Stimulated activated CD8-positive, alpha-beta memory T cell treated with anti-CD3 and anti-CD28 coated beads, Interleukin-7, amount 100 ng/mL, for 24 hours (primary cell): ENCODE results near the gene SCAI.
"Not testable (repeated sequence)": the region's sequence is repeated elsewhere in the genome, so short reads cannot be mapped to it uniquely, and the experiment has no call there.

ENCODE experiments used
- DNase-seq: peaks from one replicate; pipeline ENCODE4 v3.0.0-alpha.2; 2020; ENCODE audit warnings: low read depth

SCAI gene

GRCh38 chr9:125028041-125028440 is 115.3 kb downstream of the SCAI start:
- no peak for DNase-seq

DNA sequence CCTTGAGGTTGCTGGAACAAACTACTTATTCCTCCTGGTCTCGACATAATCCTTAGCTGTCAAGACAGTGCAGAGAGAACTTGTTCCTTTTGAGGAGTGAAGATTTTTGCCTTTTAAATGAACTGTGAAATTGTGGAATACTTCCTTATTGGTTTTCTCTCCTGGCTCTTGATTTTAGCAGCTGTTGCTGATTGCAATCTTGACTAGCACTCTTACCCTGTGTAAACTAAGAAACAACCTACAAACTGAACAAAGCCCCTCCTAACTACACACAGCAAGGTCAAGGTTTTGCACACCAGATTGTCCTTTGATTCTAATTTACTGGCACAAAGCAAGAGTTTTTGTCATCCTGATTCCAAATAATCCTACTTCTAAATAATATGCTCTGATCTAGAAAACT is 118.4 kb downstream of the SCAI start:
- DNase-seq = no peak

- no peak for DNase-seq
Observed at GRCh38 chr9:125021069-125021468, 122.3 kb downstream of the SCAI start.

DNA sequence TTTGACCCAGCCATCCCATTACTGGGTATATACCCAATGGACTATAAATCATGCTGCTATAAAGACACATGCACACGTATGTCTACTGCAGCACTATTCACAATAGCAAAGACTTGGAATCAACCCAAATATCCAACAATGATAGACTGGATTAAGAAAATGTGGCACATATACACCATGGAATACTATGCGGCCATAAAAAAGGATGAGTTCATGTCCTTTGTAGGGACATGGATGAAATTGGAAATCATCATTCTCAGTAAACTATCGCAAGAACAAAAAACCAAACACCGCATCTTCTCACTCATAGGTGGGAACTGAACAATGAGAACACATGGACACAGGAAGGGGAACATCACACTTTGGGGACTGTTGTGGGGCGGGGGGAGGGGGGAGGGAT is 127.7 kb downstream of the SCAI start:
- DNase-seq = not testable (repeated sequence)

- not testable (repeated sequence) for DNase-seq
Observed at GRCh38 chr9:125012013-125012412, 131.3 kb downstream of the SCAI start.

DNA sequence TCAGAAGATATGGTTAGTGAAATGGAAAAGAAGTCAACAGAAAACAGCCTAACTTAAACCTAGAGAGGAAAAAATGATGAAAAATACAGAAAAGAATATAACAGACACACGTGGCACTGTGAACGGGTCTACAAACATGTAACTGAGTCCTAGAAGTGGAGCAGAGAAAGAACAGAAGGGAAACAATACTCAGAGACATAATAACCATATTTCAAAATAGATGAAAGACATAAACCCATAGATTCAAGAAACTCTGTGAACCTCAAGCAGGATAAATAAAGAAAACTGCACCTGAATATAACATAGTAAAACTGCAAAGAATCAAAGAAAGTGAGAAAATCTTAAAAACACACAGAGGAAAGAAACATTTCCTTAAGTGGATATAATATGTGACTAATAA is 134.7 kb downstream of the SCAI start:
- no peak for DNase-seq

DNA sequence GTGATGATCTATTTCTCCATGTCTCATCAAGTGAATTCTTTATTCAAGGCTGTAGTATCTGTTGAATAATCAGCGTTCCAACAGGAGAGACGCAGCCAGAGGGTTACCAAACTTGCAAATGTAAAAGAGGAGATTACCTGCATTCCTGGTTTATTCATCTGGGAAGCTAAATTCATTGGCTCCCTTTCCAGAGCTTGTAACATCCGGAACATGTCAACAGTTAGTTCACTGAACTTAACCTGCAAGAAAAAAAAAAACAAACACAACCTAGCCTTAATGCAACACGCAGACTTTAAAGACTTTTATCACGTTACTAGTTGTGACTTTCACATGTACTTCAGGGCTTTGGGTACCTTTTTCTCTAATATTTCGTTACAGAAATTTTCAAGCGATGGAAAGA is 140.0 kb downstream of the SCAI start:
- DNase-seq = no peak

DNA sequence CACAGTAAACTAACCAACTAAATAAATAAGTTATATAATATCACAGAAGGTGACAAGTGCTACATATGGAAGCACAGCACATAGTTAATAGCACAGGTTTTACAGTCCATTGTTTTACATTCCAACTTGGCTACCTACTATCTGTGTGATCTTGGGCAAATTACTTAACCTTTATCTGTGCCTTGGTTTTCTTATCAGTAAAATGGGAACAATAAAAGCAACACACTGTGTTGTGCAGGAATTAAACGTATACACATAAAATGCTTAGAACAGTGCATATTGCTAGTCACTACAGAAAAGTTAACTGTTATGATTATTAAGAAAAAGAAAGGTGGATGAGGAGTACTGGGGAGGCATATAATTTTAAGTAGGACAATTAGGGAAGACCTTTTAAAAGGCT is 159.6 kb downstream of the SCAI start:
- no peak for DNase-seq

DNA sequence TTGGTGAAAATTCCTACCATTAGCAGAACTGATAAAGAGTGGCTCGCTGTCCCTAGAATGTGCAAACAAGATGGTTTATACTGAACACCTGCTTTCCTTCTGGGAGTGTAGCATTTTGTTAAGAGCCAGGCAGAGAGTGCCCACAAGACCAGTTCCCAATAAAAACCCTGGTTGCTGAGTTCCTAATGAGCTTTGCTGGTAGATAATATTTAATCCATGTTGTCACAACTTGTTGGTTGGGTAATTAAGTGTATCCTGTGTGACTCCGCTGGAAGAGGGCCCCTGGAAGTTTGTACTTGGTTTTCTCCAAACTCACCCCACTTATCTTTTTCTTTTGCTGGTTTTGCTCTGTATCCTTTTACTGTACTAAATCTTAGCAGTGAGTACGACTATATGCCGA is 162.9 kb downstream of the SCAI start:
- DNase-seq = no peak

DNA sequence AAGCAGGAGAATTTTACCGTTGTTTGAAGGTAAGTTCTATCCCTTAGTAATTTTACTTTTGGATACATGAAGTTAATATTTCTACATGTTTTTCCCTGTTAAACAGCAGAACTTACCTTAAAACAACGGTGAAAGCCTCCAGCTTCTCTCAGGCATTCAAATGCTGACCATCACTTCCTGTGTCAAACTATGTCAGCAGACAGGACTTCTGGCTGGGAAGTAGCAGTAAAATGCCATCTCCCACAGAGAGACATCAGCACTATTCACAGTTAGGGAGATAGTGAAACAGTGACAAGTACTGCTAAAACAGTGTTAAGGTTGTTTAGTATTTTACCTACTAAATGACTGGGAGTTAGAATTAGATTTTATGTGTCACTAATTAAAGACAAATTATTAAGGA is 168.2 kb downstream of the SCAI start:
- no peak for DNase-seq

GRCh38 chr9:124973807-124974206 is 169.5 kb downstream of the SCAI start:
- no peak for DNase-seq

GRCh38 chr9:124972241-124972770 is 171.0 kb downstream of the SCAI start:
- no peak for DNase-seq

DNA sequence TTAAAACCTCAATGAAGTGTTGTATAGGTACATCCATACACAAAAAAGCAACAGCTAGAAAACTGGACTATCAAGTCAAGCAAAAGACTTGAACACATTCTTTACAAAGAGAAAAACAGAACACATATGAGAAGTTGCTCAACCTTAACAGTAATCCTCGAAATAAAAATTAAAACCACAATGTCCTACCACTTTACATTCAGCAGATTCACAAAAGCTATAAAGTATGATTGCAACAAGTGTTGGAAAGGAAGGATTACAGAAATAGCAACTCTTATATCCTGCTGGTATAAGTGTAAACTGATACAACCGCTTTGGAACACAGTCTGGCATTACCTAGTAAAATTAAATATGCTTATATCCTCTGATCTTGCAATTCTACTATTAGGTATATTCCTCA is 173.9 kb downstream of the SCAI start:
- DNase-seq = no peak

DNA sequence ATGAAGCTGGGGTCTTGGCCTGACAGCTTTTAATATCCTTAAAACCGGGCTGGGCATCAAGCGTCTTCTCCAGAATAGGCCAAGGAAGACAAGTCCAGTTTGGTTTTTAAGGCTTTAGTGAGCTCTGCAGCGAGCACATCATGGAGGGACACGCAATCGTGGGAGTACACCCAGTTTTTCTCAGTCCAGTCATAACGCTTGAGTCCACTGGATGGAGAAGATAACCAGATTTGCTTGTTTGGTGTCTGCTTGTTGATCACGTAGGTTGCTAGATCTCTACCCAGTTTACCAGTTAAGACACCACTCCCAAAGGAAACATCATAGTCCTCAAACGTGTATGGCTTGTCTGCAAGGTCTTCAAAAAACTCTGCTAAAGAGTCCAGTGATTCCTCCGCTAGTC is 175.1 kb downstream of the SCAI start:
- DNase-seq = no peak

DNA sequence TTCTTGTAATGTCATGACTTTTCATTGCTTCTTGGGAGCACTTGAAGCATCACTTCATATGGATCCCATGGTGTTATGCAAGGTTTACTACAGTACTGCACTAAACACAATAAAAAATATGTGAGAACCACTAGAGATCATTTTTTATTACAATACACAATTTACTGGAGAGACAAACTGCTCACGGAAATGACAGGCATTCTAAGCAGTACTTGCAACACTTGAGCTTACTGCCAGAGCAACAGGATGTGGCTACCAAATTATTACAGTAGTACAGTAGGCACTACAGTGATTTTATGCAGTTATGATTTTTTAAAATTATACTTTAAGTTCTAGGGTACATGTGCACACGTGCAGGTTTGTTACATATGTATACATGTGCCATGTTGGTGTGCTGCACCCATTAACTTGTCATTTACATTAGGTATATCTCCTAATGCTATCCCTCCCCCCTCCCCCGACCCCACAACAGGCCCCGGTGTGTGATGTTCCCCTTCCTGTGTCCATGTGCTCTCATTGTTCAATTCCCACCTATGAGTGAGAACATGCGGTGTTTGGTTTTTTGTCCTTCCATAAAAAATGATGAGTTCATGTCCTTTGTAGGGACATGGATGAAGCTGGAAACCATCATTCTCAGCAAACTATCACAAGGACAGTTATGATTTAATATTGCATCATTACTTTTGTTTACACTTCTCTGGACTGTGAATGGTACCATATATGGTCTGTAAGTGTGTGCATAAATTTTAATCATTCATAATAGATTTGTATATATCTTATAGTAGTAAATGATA is 177.4 kb downstream of the SCAI start:
- not testable (repeated sequence) for DNase-seq

DNA sequence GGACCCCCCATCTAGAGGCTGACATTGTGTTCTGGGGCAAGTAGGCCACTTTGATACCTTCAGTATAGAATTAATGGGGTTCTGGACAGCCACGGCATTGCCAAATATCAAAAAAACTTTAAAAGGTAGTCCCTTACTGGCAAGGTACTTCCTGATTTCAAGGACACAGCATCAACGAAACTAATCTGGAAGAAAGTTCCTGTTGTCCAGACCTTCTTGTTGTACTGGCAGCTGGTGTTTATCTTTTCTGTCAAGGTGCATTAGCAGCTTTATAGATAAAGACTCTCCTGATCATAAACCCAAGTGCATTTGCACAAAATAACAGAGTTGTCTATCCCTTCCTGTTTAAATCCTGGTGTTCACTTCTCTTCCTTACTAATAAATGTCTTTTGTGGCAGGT is 178.7 kb downstream of the SCAI start:
- DNase-seq = no peak

DNA sequence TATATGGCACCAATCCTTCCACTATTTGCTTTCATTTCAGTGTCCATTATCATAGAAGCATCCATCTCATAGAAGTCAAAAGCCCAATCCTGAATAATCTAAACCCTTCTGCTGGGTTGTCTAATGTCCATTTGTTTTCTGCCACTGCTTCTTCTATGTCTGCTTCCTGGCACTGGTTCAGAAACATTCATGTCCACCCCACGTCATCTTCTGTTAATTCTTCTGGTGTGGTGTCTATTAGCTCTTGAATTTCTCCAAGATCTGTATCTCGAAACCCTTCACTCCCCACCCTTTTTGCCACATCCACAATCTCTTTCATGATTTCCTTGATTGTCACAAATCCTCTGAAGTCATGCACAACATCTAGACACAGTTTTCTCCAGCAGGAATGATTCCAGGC is 179.3 kb downstream of the SCAI start:
- DNase-seq = no peak

DNA sequence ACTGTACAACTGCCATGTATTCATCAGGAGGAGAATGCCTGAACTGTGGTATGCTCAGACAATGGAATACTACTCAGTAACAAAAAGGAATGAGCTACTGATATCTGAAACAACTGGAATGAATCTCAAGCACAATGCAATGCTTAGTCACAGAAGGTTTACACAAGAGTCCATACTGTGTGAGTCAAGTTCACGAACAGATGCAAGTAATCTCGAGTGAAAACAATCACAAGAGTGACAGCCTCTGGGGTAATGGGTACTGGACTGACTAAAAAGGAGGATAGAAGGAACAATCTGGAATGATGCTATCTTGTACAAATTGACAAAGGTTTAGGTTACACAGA is 182.9 kb downstream of the SCAI start:
- no peak for DNase-seq

DNA sequence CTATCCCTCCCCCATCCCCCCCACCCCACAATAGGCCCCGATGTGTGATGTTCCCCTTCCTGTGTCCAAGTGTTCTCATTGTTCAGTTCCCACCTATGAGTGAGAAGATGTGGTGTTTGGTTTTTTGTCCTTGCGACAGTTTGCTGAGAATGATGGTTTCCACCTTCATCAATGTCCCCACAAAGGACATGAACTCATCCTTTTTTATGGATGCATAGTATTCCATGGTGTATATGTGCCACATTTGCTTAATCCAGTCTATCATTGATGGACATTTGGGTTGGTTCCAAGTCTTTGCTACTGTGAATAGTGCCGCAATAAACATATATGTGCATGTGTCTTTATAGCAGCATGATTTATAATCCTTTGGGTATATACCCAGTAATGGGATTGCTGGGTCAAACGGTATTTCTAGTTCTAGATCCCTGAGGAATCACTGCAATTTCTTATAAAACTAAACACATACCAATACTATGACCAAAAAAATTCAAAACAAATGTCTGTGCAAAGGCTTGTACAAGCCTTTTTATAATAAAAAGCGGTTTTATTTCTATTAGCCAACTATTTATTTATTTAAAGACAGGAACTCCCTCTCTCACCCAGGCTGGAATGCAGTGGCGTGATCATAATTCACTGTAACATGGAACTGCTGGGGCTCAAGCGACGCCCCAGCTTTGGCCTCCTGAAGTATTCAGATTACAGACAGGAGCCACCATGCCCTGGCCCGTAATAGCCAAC is 183.5 kb downstream of the SCAI start:
- DNase-seq = not testable (repeated sequence)

GRCh38 chr9:124954255-124954654 is 189.1 kb downstream of the SCAI start:
- DNase-seq = no peak

- no peak for DNase-seq
Observed at GRCh38 chr9:124950050-124950718, 193.1 kb downstream of the SCAI start.

GRCh38 chr9:124949387-124949786 is 193.9 kb downstream of the SCAI start:
- no peak for DNase-seq
